Activated T-helper 2 cell treated with anti-CD3 and anti-CD28 coated beads, Interferon-gamma antibody, Interleukin-2, Interleukin-4, amounts not matched to agents 10 μg/mL and 5 μg/mL and 100 μg/mL, durations not matched to agents 14 hours and 24 hours and 36 hours (primary cell): ENCODE data around the gene UFD1. TPM values are rescaled to one million over a fixed set of nuclear protein-coding genes. Genes with fewer than 3 reads are reported as not detected.

Experiments
- DNase-seq: peaks from one replicate; pipeline ENCODE4 v3.0.0; 2021; ENCODE audit warnings: low spot score
- H3K27ac Mint-ChIP-seq: one replicate; pipeline ENCODE4 v1.8.0; 2021; ENCODE audit warnings: mixed read lengths
- H3K27me3 Mint-ChIP-seq: one replicate; pipeline ENCODE4 v1.8.0; 2021; ENCODE audit warnings: low read depth, mixed read lengths
- H3K36me3 Mint-ChIP-seq: one replicate; pipeline ENCODE4 v1.8.0; 2021; ENCODE audit warnings: low read depth, mixed read lengths
- H3K4me1 Mint-ChIP-seq: one replicate; pipeline ENCODE4 v1.8.0; 2021; ENCODE audit warnings: low read depth, mixed read lengths
- H3K4me3 Mint-ChIP-seq: one replicate; pipeline ENCODE4 v1.8.0; 2021; ENCODE audit warnings: low read depth, mild to moderate bottlenecking, moderate library complexity, mixed read lengths
- H3K9me3 Mint-ChIP-seq: one replicate; pipeline ENCODE4 v1.8.0; 2021; ENCODE audit warnings: mixed read lengths
- intact Hi-C: fragments of 100-400 bp; cut with micrococcal nuclease; formaldehyde crosslinking; loops from one replicate; pipeline ENCODE4 v1.15.1; 2023
- total RNA-seq: library from RNA; stranded (reverse); gene quantifications from 2 replicates; pipeline ENCODE4 v1.2.3, GENCODE V29; 2022

Gene UFD1, protein sequence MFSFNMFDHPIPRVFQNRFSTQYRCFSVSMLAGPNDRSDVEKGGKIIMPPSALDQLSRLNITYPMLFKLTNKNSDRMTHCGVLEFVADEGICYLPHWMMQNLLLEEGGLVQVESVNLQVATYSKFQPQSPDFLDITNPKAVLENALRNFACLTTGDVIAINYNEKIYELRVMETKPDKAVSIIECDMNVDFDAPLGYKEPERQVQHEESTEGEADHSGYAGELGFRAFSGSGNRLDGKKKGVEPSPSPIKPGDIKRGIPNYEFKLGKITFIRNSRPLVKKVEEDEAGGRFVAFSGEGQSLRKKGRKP
- total RNA-seq: 103 and 110 TPM in 2 replicates

DNA sequence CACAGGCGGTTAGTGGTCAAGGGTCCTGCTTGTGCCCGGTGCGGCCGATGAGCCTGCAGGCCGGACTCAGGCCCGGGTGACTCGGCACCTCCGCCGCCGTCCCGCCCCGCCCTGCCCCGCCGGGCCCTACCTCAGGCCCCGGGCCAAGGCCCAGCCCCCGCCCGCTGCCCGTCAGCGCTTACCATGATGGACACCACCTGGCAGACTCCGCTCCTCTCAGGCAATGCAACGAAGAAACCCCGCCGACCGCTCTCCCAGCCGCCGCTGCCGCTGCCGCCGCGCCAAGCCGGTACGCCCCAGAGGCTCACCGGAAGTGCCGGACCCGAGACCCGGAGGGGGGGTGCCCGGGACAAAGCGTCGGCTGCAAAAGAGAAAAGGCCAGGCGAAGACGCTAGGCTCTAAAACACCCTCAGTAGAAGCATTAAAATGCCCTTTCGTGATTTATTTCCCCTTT, at the start of gene UFD1:
Gene UFD1 (minus strand): TSS at position 293 of the 454 bp plus-strand sequence. CDS start 108 bp downstream, at position 185.
- peak within 1 kb of the TSS; percentile 99 for H3K4me3 Mint-ChIP-seq
- peaks cover 34% of the 10 kb centered on the region for H3K4me1 Mint-ChIP-seq
- no peaks in the 10 kb centered on the region for H3K27me3 Mint-ChIP-seq
- DNase-seq: peak; percentile 81
- H3K9me3 Mint-ChIP-seq: no peaks in the 10 kb centered on the region
- peaks cover 34% of the 10 kb centered on the region for H3K36me3 Mint-ChIP-seq
- peak within 1 kb of the TSS; percentile 94 for H3K27ac Mint-ChIP-seq
- intact Hi-C loops: loop anchor here (1.0 to 10.0 kb wide), 6 partner anchors 32 to 334 kb away; partner anchors contain the start of genes C22orf39, ESS2, MRPL40 and SLC25A1

DNA sequence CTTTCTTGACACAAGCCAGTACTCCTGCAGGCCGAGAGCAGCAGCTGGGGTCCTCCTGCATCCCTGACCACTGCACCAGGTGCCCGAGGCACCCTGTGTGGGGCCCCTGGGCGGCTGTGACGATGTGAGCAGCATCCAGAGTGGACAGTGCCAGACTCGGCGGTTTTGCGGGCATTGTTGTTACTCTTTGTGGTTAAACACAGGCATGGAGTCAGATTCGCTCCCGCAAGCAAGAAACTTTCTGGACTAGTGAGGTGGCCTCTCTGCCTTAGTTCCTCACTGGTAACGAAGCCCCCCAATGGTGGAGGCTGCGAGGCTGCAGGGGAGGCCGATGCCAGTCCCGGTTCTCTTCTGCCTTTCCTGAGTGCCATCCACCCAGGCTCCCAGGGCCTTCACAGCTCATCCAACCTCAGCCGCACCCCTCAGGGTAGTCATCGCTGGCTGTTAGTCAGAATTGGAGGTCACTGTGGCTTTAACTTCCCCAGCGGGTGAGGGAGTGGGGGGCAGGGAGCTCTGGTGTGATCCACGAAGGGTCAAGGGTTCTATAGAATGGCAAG, 48.9 kb upstream of the UFD1 start:
- H3K27ac Mint-ChIP-seq: no peak overlapping the region
- H3K9me3 Mint-ChIP-seq: no peaks in the 10 kb centered on the region
- no peak for DNase-seq
- H3K36me3 Mint-ChIP-seq: no peaks in the 10 kb centered on the region
- intact Hi-C loops: loop anchor here (10.0 kb wide), 1 partner anchor 107 kb away; no protein-coding TSS in a partner anchor
- H3K4me3 Mint-ChIP-seq: no peak overlapping the region
- peaks cover 5% of the 10 kb centered on the region for H3K4me1 Mint-ChIP-seq
- H3K27me3 Mint-ChIP-seq: peaks cover 12% of the 10 kb centered on the region

DNA sequence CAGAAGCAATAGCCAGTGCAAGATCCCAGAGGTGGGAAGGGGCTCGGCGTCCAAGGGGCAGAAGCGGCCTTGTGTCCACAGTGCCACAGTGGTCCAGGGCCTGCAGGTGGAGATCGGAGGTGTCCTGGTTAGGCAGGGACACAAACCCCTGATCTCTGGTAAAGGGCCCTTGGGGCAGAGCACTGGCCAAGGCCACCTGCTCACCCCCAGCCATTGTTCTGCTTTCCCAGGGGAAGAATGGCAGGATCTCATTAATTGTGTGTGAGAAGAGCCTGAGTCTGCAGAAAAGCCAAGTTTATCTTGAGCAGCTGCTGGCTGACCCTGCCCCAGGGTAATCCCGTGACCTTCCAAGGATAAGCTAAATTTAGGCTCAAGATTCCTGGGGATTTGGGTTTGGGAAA, 48.3 kb upstream of the UFD1 start:
- intact Hi-C loops: loop anchor here (10.0 kb wide), 1 partner anchor 107 kb away; no protein-coding TSS in a partner anchor
- peaks cover 5% of the 10 kb centered on the region for H3K4me1 Mint-ChIP-seq

DNA sequence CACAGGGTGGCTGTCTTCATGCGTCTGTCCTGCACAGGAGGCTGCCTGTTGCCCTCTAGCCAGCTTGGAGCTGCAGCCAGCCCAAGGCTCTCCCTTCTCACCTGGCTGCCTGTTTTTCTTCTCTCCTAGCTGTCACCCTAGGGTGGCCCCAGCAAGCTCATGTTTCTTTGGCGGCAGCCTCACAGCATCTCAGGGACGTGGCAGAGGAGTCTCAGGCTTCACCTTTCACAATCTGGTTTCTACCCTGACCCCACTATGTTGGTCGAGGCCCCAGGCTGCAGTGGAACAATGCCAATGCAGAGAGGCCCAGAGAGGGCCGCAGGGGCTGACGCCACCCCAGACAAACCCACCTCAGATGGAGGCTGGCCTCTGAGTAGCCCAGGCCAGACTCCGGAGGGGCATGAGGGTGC, 47.7 kb upstream of the UFD1 start:
- intact Hi-C loops: loop anchor here (10.0 kb wide), 1 partner anchor 108 kb away; no protein-coding TSS in a partner anchor
- no peak overlapping the region for H3K27ac Mint-ChIP-seq
- no peak for DNase-seq
- H3K9me3 Mint-ChIP-seq: no peaks in the 10 kb centered on the region
- H3K4me1 Mint-ChIP-seq: peaks cover 5% of the 10 kb centered on the region
- no peak overlapping the region for H3K4me3 Mint-ChIP-seq
- peaks cover 2% of the 10 kb centered on the region for H3K36me3 Mint-ChIP-seq
- peaks cover 12% of the 10 kb centered on the region for H3K27me3 Mint-ChIP-seq

More for the DNA sequence above, 48.3 kb upstream of the UFD1 start:
- no peak overlapping the region for H3K4me3 Mint-ChIP-seq
- no peaks in the 10 kb centered on the region for H3K36me3 Mint-ChIP-seq
- DNase-seq: no peak
- peaks cover 12% of the 10 kb centered on the region for H3K27me3 Mint-ChIP-seq
- H3K27ac Mint-ChIP-seq: no peak overlapping the region
- no peaks in the 10 kb centered on the region for H3K9me3 Mint-ChIP-seq

DNA sequence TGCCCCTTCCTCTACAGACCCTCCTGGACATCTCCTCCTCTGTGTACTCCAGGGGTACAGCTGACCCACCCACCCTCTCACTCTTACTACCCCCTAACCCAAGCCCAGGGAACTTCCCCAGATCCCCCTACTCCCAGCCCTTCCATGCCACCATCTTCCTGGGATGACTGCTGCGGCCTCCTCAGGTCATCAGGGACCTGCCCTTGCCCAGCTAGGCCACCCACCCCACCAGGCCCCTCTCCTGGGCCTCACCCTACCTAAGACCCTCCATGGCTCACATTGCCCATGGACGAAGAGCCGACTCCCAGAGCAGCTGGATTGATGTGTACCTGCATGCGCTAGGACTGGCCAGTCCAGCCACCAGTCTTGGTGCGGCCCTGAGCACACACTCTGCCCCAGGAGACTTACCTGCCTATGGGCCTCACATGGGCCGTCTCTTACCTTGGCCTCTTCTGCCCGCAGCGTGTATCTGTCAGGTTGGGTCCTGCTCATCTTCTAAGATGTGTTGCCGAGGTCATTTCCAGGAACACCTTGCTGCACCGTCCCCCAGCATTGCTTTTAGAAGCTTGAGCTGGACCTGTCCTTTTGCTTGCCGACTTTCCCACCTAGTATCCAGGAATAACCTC, 47.2 kb upstream of the UFD1 start:
- no peak overlapping the region for H3K27ac Mint-ChIP-seq
- peaks cover 12% of the 10 kb centered on the region for H3K27me3 Mint-ChIP-seq
- H3K4me3 Mint-ChIP-seq: no peak overlapping the region
- H3K4me1 Mint-ChIP-seq: peaks cover 5% of the 10 kb centered on the region
- peaks cover 3% of the 10 kb centered on the region for H3K36me3 Mint-ChIP-seq
- DNase-seq: no peak
- H3K9me3 Mint-ChIP-seq: no peaks in the 10 kb centered on the region
- intact Hi-C loops: loop anchor here (10.0 kb wide), 1 partner anchor 109 kb away; no protein-coding TSS in a partner anchor

DNA sequence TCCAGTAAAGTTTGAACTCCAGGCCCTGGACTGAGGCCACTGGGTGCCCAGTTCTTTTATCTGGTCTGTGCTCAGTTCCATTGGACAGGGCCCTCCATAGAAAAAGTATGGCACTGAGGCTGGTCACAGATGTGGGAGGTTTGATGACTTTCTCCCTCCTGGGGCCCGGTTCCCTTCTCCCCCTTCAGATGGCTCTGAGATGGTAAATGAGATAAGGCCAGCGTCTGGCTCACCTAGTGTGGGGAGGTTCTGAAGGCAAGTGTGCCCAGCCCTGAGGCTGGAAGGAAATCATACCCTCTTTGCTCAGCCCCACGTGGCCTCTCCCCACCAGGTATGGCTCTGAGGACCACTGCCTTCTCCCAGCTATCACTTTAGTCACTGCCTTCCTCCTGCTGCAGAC, 46.7 kb upstream of the UFD1 start:
- no peak for DNase-seq
- Mint-ChIP-seq H3K9me3 (no peaks in the 10 kb centered on the region), H3K4me3 (no peak overlapping the region), H3K4me1 (peaks cover 5% of the 10 kb centered on the region), H3K27me3 (peaks cover 12% of the 10 kb centered on the region), H3K36me3 (peaks cover 3% of the 10 kb centered on the region), H3K27ac (no peak overlapping the region)
- intact Hi-C loops: loop anchor here (10.0 kb wide), 1 partner anchor 109 kb away; no protein-coding TSS in a partner anchor

DNA sequence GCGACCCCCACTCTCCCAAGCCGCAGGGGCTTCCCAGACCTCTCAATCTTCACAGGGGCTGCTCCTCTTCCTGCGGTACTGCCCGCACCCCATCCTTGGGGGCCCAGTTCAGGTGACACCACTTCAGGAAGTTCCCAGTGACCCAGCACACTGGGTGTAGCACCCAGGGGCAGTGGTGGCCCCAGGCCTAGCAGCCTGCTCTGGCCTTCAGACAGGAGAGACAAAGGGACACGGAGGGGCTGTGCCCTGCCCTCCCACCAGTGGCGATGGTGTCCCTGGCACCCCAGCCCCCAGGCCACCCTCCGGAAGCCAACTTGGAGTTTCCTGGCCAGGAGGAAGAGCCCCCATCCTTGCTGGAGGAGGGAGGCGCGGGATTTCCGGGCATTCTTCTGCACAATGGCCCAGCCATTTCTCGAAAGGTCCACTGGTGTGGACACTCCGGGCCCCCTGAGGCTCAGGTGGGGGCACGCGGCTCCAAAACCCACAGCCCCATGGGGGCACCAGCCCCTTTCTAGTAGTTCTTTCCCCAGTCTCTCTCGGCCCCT, 46.2 kb upstream of the UFD1 start:
- intact Hi-C loops: loop anchor here (10.0 kb wide), 1 partner anchor 110 kb away; no protein-coding TSS in a partner anchor
- peaks cover 3% of the 10 kb centered on the region for H3K36me3 Mint-ChIP-seq
- H3K4me3 Mint-ChIP-seq: no peak overlapping the region
- H3K4me1 Mint-ChIP-seq: peaks cover 5% of the 10 kb centered on the region
- DNase-seq: no peak
- no peaks in the 10 kb centered on the region for H3K9me3 Mint-ChIP-seq
- H3K27ac Mint-ChIP-seq: no peak overlapping the region
- peaks cover 12% of the 10 kb centered on the region for H3K27me3 Mint-ChIP-seq

DNA sequence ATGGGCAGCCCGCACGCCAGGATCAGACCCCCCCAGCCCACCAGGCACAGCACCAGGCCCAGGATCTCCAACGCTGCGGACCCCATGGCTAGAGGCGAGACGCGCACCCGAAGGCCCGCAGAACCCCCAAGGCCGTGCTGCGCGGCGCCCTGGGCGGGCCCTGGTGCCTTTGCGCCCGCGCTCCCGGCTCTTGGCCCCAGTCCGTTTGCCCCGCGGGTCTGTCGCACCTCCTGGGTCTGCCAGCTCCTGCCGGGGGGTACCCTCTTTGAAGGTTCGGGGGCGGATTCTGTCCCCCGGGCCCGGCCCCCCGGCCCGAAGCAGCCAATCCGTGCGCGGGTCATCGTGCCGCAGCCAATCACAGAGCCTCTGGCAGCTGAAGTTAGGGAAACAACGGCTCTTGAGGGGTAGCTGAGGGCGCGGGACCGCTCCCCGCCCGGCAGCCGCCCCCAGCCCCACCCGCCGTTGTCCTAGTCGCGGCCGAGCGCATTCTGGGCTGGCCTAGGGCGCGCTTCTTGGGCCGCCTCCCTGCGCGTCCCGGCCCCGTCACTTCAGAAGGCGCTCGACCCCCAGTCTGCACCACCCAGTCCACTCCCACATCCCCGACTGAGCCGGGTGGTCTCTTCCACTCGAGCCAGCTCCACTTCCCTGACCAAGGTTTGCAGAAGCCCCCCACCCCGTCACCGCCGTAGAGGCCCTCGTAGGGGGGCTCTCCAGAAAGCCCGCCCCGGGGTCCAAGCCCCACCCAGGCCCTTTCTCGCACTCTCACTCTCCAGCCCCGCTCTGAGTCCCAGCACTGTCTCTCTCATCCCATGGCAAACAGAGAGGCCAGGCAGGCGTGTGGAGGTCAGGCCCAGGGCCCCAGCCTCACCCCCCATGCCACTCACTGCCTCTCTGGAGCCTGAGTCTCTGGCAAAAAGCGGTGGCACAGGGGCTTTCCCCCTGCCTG, 45.5 kb upstream of the UFD1 start, which contains the start of gene CLDN5:
Gene CLDN5 (minus strand): TSS at position 241 of the 946 bp plus-strand sequence. CDS start 155 bp downstream, at position 86.
- H3K4me1 Mint-ChIP-seq: peaks cover 5% of the 10 kb centered on the region

DNA sequence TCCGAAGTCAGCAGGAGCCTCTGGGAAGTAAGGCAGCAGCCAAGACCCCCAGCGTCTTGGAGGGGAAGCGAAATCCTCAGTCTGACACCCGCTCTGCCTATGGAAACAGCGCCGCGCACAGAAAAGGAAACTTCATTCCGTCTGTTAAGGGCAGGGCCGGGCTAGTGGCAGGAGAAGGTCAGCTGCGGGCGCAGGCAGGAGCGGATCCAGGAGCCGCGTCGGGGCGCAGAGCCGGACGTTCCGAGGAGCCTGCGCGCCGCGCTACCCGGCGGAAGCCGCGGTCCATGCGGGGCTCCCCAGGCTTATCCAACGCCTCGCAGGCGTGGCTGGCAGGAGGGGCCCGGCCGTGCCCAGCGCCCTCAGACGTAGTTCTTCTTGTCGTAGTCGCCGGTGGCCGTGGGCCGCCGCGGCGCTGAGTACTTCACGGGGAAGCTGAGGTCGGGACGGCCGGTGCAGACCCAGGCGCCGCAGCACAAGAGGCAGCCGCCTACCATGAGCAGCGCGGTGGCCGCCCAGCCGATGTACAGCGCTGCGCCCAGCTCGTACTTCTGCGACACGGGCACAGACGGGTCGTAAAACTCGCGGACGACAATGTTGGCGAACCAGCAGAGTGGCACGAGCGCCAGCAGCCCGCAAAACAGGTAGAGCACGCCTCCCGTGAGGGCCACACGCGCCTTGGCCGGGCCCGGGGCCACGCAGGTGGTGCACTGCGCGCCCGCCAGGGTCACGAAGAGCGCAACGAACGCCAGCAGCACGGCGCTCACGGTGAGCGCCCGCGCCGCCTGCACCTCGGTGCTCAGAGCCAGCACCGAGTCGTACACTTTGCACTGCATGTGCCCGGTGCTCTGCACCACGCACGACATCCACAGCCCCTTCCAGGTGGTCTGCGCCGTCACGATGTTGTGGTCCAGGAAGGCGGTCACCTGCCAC, 44.5 kb upstream of the UFD1 start:
- intact Hi-C loops: loop anchor here (5.0 to 10.0 kb wide), 2 partner anchors 111 to 244 kb away; no protein-coding TSS in a partner anchor
- no peak overlapping the region for H3K27ac Mint-ChIP-seq
- DNase-seq: no peak

More for the DNA sequence above, 45.5 kb upstream of the UFD1 start, which contains the start of gene CLDN5:
- Mint-ChIP-seq H3K27me3 (peaks cover 12% of the 10 kb centered on the region), H3K9me3 (no peaks in the 10 kb centered on the region), H3K27ac (no peak within 1 kb of the TSS), H3K4me3 (peak within 1 kb of the TSS; percentile 70), H3K36me3 (peaks cover 6% of the 10 kb centered on the region)
- intact Hi-C loops: loop anchor here (5.0 to 10.0 kb wide), 2 partner anchors 110 to 243 kb away; no protein-coding TSS in a partner anchor
- DNase-seq: no peak

DNA sequence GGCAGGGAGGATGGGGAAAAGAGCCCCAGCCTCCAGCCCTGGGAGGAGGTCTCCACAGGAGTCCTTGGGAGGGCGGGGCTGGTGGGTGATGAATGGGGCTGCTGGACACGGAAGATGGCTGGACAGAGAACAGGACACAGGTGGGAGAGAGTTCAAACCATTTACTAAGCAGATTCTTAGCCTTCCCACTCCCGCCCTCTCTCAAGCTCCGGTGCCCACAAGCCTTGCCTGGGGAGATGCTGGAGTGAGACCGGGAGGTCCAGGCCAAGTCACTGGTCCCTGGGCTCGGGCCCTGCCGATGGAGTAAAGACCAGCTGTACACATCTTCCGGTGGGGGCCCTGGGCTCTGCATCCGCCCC, 43.9 kb upstream of the UFD1 start:
- DNase-seq: no peak
- peaks cover 5% of the 10 kb centered on the region for H3K4me1 Mint-ChIP-seq

More for the DNA sequence above, 44.5 kb upstream of the UFD1 start:
- Mint-ChIP-seq H3K9me3 (no peaks in the 10 kb centered on the region), H3K4me3 (peak overlapping the region; percentile 65), H3K4me1 (peaks cover 5% of the 10 kb centered on the region), H3K27me3 (peaks cover 12% of the 10 kb centered on the region), H3K36me3 (peaks cover 8% of the 10 kb centered on the region)

More for the DNA sequence above, 43.9 kb upstream of the UFD1 start:
- Mint-ChIP-seq H3K9me3 (no peaks in the 10 kb centered on the region), H3K27me3 (peaks cover 12% of the 10 kb centered on the region), H3K4me3 (peak overlapping the region; percentile 65), H3K36me3 (peaks cover 8% of the 10 kb centered on the region), H3K27ac (no peak overlapping the region)
- intact Hi-C loops: loop anchor here (5.0 to 10.0 kb wide), 2 partner anchors 112 to 244 kb away; no protein-coding TSS in a partner anchor
